GM21390 (cell line): ENCODE measurements around the gene ACTL7B.
"Not testable (repeated sequence)": the region's sequence is repeated elsewhere in the genome, so short reads cannot be mapped to it uniquely, and the experiment has no call there.

ENCODE experiments used
- ATAC-seq: cut with Tn5 transposase; IDR thresholded peaks from one replicate; pipeline ENCODE4 v1.9.1; 2021; ENCODE audit not compliant: unreplicated experiment

ACTL7B gene

GRCh38 chr9:108855888-108856287 lies at the start of gene ACTL7B:
Gene ACTL7B, minus strand, starts transcription at chr9:108855986. Its CDS starts 56 bp downstream, at chr9:108855930.
- ATAC-seq: no peak

- no peak for ATAC-seq
These were observed 49.7 kb upstream of the ACTL7B start for GRCh38 chr9:108905494-108905893.

- ATAC-seq: no peak
These were observed 48.4 kb upstream of the ACTL7B start for GRCh38 chr9:108904161-108904560.

GRCh38 chr9:108903420-108904103 lies 47.8 kb upstream of the ACTL7B start:
- ATAC-seq: no peak

- ATAC-seq: no peak
These were observed 44.4 kb upstream of the ACTL7B start for GRCh38 chr9:108900176-108900575.

- ATAC-seq: not testable (repeated sequence)
These were observed 43.4 kb upstream of the ACTL7B start for GRCh38 chr9:108899023-108899695.

- ATAC-seq: no peak
These were observed 41.7 kb upstream of the ACTL7B start for GRCh38 chr9:108897324-108898096.

GRCh38 chr9:108894225-108894997 lies 38.6 kb upstream of the ACTL7B start:
- no peak for ATAC-seq

GRCh38 chr9:108889649-108890067 lies 33.9 kb upstream of the ACTL7B start:
- no peak for ATAC-seq

- not testable (repeated sequence) for ATAC-seq
These were observed 30.9 kb upstream of the ACTL7B start for GRCh38 chr9:108886594-108887271.

- ATAC-seq: peak; percentile 99
These were observed 30.0 kb upstream of the ACTL7B start for GRCh38 chr9:108885643-108886348.

GRCh38 chr9:108884701-108885100 lies 28.9 kb upstream of the ACTL7B start:
- no peak for ATAC-seq

- no peak for ATAC-seq
These were observed 27.3 kb upstream of the ACTL7B start for GRCh38 chr9:108883085-108883484.

GRCh38 chr9:108882052-108882888 lies 26.5 kb upstream of the ACTL7B start:
- no peak for ATAC-seq

- no peak for ATAC-seq
These were observed 25.0 kb upstream of the ACTL7B start for GRCh38 chr9:108880738-108881316.

GRCh38 chr9:108877524-108877923 lies 21.7 kb upstream of the ACTL7B start:
- no peak for ATAC-seq

GRCh38 chr9:108876425-108876824 lies 20.6 kb upstream of the ACTL7B start:
- ATAC-seq: no peak

GRCh38 chr9:108874058-108874788 lies 18.4 kb upstream of the ACTL7B start:
- no peak for ATAC-seq
